DMS53 treated with DMSO at 0.1 percent for 48 hours (cell line): Measurements from ENCODE around the gene OSBP2.

ENCODE experiments used
- DNase-seq: peaks from one replicate; lab custom pipeline; 2025; ENCODE audit not compliant: unreplicated experiment; lab: John Stamatoyannopoulos, UW

Gene OSBP2

GRCh38 chr22:30838111-30838510 lies 143.4 kb downstream of the OSBP2 start:
- DNase-seq, result no peak

DNA sequence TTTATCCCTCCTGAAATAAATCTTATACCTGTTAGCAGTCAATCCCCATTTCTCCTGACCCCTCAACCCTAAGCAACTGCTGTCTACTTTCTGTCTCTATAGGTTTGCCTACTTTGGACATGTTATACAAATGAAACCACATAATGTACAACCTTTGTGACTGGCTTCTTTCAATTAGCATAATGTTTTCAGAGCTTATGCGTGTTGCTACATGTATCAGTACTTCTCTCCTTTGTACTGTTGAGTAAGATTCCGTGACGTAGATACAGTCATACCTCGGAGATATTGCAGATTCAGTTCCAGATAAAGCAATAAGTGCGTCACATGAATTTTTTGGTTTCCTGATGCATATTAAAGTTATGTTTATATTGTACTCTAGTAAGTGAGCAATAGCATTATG lies 146.6 kb downstream of the OSBP2 start:
- no peak for DNase-seq

DNA sequence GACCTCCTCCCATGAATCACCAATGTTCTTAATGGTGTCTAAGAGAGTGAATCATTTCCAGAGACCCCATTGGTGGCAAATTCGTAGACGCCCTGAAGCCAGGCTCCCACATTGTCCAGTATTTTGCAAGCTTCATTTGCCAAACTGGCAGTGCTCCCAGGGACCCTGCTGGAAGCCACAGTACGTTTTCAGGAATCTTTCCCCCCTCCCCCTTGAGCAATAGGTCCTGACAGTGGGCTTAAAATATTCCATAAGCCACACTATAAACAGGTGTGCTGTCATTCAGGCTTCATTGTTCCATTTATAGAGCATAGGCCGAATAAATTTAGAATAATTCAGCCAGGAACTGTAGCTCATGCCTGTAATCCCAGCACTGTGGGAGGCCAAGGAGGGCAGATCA lies 148.6 kb downstream of the OSBP2 start:
- DNase-seq, result no peak

DNA sequence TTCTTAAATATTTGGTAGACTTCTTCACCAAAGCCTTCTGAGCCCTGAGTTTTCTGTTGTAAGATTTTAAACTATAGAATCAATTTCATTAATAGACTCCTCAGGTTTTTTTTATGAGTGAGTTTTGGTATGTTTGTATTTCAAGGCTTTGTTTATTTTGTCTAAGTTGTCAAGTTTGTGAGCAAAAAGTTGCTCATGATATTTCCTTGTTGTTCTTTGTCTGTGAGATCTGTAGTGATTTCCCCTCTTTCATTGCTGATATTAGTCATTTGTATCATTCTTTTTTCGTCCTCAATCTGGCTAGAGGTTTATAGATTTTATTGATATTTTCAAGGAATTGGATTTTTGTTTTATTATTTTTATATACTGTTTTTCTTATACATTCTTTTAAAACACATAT lies 152.9 kb downstream of the OSBP2 start:
- no peak for DNase-seq

DNA sequence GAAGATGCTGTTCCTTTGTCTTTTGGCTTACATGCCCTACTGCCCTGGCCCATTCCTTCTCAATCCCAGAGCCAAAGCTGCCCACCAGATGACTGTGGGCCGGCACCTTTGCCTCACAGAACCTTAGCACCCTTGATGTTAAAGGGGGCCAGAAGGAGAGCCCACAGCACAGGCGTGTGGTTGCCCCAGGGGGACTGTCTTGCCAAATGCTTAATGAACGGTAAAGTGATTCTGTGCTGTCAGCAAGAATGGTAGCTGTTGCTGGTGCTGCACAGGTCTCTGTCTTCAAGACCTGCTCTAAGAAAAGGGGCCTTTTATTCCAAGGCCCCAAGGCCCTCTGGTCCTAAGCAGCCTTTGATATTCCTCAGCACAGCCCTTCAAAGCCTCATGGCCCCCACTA lies 160.6 kb downstream of the OSBP2 start:
- no peak for DNase-seq

GRCh38 chr22:30855677-30856518 lies 161.2 kb downstream of the OSBP2 start:
- no peak for DNase-seq

DNA sequence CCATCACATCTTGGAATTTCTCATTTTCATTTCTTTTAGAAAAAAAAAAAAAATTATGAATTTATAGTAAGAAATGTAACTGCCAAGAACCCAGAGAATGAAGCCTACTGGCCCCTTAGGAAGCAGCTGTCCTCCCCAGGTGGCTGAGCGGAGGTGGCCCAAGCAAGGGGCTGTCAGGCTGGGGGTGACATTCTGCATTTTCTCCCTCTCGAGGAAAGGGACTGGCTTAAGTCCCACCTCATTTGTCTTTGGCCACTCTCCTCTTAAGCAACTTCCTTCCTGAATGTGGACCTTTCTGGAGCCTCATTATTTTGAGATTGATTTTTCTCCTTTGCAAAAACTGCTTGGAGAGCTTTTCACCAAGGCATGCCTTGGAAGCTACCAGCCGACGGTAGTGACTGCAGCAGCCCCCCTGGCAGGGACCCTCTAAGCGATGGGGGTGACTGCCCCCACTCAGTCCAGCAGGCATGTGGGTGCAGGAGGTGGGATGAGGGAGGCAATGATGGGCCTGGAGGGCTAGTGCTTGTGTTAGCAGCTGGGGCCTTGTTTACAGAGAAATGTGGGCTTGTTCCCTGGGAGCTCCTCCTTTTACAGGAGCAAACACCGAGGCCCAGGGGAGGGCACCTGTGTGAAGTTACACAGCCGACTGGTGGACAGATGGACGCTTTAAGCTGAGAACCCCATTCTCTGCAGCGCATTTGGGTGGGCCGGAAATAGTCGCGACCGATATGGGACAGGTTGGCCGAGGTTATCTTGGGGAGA lies 162.2 kb downstream of the OSBP2 start:
- no peak for DNase-seq

DNA sequence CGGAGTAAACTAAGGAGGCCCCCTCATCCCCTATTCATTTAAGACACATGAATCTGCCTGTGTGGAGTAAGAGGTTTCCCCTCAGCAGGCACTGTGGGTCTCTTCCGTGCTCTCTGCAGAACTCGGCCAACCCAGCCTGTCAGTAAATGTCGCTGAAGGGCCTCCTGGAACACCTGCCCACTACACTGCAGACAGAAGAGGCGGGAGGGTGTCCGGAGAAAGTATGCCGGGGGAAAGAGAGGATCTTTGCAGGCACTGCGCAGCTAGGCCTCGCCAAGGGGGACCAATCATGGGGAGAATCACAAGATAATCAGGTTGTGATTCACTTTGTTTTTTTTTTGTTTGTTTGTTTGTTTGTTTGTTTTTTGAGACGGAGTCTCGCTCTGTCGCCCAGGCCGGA lies 163.1 kb downstream of the OSBP2 start:
- DNase-seq, result no peak

- no peak for DNase-seq
Measured at GRCh38 chr22:30858976-30859713, 164.5 kb downstream of the OSBP2 start.

DNA sequence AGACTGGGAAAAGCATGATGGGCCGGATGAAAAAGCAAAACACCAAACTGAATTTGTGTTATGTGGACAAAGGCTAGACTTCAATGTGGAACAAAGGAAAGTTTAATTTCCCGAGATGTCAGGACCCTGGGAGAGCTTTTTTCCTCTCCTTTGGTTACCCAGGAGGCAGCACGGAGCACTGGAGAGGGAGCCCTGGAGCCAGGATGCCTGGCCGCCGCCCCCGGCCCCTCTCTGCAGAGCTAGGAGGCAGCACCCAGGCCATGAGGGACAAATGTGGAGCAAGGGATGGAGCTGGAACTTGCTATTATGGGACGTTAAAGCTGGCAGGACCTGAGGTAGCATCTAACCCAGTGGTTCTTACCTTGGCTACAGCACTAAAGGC lies 165.0 kb downstream of the OSBP2 start:
- no peak for DNase-seq

DNA sequence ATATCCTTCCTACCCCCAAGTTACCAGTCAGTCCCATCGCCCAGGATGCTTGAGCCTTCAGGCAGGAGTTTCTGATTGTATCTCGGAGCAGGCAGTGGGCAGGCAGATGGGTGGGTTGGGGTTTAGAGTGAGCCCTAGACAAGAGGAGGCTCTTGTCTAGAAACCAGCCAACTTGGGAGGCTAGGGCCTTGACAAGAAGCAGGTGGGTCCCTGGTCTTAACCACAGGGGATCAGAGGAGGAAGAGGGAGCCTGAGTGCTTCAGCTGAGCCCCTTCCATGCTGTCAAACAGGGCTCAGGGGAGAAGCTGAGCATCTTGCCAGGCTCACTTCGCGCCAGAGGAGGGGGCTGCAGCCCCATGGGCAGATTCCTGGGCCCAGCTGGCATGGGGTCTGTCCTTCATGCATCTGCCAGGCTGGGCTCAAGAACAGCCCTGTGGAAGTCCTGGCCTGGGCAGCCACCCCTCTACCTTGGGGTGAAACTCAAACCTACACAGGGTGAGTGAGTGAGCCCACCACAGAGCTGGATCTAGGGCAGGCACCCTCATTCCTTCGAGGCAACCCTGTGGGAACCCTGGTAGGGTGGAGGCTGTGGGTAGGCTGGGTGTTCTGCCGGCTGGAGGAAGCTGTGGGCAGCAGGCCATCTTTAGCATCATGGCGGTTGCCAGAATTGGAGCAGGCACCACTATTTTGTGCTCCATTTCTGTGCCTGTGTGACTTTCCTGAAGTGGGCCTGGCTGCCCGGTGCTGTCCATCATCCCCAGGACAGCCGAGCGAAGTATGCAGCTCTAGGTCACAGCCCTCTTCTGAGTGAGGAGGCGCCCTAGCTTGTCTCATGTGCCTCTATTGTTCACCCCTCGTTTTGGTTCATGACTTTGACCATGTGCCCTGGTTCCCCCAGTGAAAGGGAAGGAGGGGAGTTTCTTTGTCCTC lies 165.8 kb downstream of the OSBP2 start:
- DNase-seq, result no peak

DNA sequence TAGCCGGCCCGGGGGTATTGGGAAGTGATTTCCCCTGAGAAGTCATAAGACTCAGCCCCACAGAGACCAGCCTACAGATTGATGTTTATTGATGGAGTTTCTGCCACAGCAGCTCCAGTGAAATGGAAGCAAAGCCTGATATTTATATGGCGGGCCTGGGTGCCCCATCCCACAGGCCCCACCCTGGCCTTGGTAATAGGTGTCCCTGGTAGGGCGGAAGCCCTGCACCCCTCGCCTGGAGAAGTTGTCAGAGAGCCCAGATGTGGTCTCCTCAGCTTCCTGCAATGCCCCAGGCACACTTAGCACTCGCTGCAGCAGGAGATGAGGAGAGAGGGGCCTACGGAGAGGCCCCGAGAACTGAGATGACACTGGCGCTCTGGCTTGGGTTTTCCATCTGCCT lies 166.5 kb downstream of the OSBP2 start:
- no peak for DNase-seq

GRCh38 chr22:30861688-30862552 lies 167.2 kb downstream of the OSBP2 start:
- no peak for DNase-seq

- no peak for DNase-seq
Measured at GRCh38 chr22:30863081-30863833, 168.6 kb downstream of the OSBP2 start.

- DNase-seq, result no peak
Measured at GRCh38 chr22:30864441-30865420, 170.1 kb downstream of the OSBP2 start.

DNA sequence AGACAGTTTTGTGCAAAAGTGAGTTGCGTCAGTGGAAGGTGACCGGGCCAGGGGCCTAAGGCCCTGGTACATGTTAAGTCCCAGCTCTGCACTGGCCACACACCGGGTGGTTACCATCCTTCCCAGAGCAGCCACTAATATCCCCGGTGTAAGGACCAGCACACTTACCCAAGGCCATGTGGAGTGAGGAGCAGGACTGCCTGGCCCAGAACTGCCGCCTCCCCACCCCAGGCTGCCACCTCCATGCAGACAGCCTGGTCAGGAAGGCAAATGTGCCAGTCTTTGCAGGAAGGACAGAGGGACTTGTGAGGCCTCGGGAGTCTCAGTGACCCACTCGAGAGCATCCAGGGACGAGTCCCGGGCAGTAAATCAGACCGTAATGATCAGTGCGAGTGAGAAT lies 171.0 kb downstream of the OSBP2 start:
- DNase-seq, result no peak

DNA sequence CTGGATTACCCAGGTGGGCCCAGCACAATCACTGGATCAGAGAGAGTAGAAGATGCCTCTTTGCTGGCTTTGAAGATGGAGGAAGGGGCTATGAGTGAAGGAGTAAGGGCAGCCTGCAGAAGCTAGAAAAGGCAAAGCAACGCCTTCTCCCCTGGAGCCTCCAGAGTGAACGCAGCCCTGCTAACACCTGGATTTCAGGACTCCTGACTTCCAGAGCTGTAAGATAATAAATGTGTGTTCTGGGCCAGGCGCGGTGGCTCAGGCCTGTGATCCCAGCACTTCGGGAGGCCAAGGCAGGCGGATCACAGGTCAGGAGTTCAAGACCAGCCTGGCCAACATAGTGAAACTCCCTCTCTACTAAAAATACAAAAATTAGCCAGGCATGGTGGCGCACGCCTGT lies 171.5 kb downstream of the OSBP2 start:
- DNase-seq, result no peak

DNA sequence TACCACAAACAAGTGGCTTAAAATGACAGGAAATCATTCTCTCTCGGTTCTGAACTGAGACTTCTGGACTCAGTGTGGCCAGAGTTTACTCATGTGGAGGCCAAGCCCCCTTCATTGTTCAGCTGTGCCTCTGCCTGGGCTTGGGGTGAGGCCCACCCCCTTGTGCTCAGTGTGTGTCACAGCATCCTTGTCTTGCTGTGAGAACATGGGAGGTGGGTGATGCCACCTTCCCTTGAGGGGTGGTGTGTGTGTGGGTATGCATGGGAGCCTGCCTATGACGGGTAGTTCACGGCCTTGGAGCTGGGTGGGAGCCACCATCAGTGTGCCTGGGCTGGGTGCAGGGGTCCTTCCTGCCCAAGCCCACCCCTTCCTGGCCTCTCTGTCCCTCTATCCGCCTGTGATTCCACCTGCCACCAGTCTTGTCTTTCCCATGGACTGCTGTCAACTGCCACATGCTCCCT lies 172.2 kb downstream of the OSBP2 start:
- DNase-seq, result no peak
